GM12873 (cell line): ENCODE results near the gene TLE3.

Experiments used
- CTCF ChIP-seq: IDR thresholded peaks from 2 replicates; pipeline ENCODE4 v1.5.1; 2012; ENCODE audit warnings: low read depth, mild to moderate bottlenecking, moderate library complexity, low read length, control low read depth; ENCODE audit not compliant: insufficient read depth; ENCODE audit errors: missing control alignments

TLE3 gene

GRCh38 chr15:70120958-70121623, 23.4 kb upstream of the TLE3 start:
- TF ChIP-seq CTCF, result no peak

GRCh38 chr15:70119911-70120508, 22.3 kb upstream of the TLE3 start:
- TF ChIP-seq CTCF, result no peak

- no peak for TF ChIP-seq CTCF
These were observed 20.9 kb upstream of the TLE3 start for GRCh38 chr15:70118599-70118998.

GRCh38 chr15:70116317-70116716, 18.6 kb upstream of the TLE3 start:
- TF ChIP-seq CTCF, result no peak

- no peak for TF ChIP-seq CTCF
These were observed 16.5 kb upstream of the TLE3 start for GRCh38 chr15:70114221-70114620.

- TF ChIP-seq CTCF, result no peak
These were observed 15.6 kb upstream of the TLE3 start for GRCh38 chr15:70113304-70113700.

- TF ChIP-seq CTCF, result no peak
These were observed 14.3 kb upstream of the TLE3 start for GRCh38 chr15:70112074-70112395.
